PFSK-1 (cell line): ENCODE measurements around the gene GSC2.

Experiments
- FOXP2 ChIP-seq: optimal IDR thresholded peaks from 2 replicates; pipeline ENCODE3; 2011; ENCODE audit warnings: borderline replicate concordance, control low read depth, inconsistent platforms; ENCODE audit not compliant: insufficient read depth; ENCODE audit errors: extremely low read length, extremely low read depth
- POLR2AphosphoS5 ChIP-seq: IDR thresholded peaks from 2 replicates; pipeline ENCODE4 v1.6.1; 2012; ENCODE audit warnings: low read depth, mild to moderate bottlenecking, control low read depth, low read length, moderate library complexity
- SIN3A ChIP-seq: IDR thresholded peaks from 2 replicates; pipeline ENCODE4 v1.6.1; 2012; ENCODE audit warnings: mild to moderate bottlenecking, low read length, moderate library complexity, borderline replicate concordance; ENCODE audit not compliant: insufficient read depth
- TAF1 ChIP-seq: IDR thresholded peaks from 2 replicates; pipeline ENCODE4 v1.6.1; 2012; ENCODE audit warnings: low read length, control low read depth, borderline replicate concordance; ENCODE audit not compliant: insufficient read depth
- TF ChIP-seq, protein P1 (sequence below), 2 experiments: IDR thresholded peaks; 2 replicates each; pipeline versions ENCODE4 v1.6.1 to v1.8.0; 2011 to 2012; ENCODE audit warnings: low read depth in 2 of 2, low read length in 2 of 2, control low read depth in 1 of 2, inconsistent platforms in 1 of 2, mild to moderate bottlenecking in 1 of 2, moderate library complexity in 1 of 2; ENCODE audit not compliant: insufficient read depth in 1 of 2

GSC2 gene

DNA sequence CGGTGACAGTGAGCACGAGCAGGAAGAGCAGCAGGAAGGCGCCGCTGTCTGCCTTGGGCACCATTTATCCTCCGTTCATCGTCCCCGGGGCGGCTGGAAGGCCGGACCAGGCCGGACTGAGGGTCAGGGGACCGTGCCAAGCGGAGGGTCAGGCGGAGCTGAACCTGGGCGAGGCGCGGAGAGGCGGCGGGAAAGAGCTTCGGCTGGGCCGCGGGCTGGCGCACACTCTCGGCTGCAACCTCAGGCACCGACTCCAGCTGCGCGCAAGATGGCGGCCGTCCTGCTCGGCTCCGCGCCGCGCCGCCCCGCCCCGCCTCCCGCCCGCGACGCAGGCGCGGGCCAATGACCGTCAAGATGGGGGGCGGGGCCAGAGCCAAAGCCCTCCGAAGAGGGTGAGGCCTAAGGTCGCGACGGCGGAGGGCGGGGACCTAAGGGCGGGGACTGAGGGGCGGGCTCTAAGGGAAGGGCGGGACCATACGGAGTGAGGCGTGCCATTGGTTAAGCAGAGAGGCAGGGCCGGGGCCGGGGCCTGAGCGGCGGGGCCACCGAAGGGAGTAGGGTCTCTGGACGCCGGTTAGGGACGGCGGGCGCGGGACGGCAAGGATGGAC lies 27.8 kb downstream of the GSC2 start, which contains the start of gene DGCR2:
Gene DGCR2, minus strand, starts transcription at position 270 of the 609 bp plus-strand sequence. Its CDS starts 206 bp downstream, at position 64.
- TF ChIP-seq SIN3A (peak; percentile 7; the same call in 1 of the 2 replicates), TAF1 (peak; percentile 78; the same call in 1 of the 2 replicates), POLR2AphosphoS5 (peak; percentile 59; the same call in 1 of the 2 replicates), FOXP2 (no peak)
- TF ChIP-seq, protein P1, sequence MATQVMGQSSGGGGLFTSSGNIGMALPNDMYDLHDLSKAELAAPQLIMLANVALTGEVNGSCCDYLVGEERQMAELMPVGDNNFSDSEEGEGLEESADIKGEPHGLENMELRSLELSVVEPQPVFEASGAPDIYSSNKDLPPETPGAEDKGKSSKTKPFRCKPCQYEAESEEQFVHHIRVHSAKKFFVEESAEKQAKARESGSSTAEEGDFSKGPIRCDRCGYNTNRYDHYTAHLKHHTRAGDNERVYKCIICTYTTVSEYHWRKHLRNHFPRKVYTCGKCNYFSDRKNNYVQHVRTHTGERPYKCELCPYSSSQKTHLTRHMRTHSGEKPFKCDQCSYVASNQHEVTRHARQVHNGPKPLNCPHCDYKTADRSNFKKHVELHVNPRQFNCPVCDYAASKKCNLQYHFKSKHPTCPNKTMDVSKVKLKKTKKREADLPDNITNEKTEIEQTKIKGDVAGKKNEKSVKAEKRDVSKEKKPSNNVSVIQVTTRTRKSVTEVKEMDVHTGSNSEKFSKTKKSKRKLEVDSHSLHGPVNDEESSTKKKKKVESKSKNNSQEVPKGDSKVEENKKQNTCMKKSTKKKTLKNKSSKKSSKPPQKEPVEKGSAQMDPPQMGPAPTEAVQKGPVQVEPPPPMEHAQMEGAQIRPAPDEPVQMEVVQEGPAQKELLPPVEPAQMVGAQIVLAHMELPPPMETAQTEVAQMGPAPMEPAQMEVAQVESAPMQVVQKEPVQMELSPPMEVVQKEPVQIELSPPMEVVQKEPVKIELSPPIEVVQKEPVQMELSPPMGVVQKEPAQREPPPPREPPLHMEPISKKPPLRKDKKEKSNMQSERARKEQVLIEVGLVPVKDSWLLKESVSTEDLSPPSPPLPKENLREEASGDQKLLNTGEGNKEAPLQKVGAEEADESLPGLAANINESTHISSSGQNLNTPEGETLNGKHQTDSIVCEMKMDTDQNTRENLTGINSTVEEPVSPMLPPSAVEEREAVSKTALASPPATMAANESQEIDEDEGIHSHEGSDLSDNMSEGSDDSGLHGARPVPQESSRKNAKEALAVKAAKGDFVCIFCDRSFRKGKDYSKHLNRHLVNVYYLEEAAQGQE (IDR thresholded peaks at IDR 0.05; ENCODE audit: insufficient read depth in 1 of 2, low read depth in 2 of 2, low read length in 2 of 2) = no peak

DNA sequence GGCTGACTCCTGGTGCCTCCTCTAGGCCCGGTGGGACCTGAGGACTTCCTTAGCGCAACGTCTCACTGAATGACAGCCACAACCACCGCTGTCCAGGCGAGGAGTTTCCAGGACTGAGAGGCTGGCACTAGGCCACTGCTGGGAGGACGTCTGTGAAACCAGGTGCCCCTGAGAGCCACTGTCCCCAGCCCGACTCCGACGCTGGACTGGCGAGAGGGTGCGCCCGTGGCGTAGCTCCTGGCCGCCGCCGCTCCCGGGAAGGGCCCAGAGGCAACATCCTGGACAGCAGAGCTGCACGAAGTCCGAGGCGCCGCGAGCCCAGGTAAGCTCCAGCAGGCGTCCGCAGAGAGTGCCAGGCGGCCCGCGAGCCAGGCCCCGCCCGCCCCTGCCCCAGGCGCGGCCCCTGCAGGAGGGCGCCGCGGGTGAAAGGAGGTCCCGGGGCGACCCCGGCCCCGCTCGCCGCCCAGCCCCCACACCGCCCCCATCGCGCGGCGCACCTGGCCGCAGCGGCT lies 28.4 kb downstream of the GSC2 start:
- TF ChIP-seq, protein P1 (IDR thresholded peaks at IDR 0.05; ENCODE audit: insufficient read depth in 1 of 2, low read depth in 2 of 2, low read length in 2 of 2) = no peak
- TF ChIP-seq SIN3A = peak; percentile 17; the same call in 1 of the 2 replicates

DNA sequence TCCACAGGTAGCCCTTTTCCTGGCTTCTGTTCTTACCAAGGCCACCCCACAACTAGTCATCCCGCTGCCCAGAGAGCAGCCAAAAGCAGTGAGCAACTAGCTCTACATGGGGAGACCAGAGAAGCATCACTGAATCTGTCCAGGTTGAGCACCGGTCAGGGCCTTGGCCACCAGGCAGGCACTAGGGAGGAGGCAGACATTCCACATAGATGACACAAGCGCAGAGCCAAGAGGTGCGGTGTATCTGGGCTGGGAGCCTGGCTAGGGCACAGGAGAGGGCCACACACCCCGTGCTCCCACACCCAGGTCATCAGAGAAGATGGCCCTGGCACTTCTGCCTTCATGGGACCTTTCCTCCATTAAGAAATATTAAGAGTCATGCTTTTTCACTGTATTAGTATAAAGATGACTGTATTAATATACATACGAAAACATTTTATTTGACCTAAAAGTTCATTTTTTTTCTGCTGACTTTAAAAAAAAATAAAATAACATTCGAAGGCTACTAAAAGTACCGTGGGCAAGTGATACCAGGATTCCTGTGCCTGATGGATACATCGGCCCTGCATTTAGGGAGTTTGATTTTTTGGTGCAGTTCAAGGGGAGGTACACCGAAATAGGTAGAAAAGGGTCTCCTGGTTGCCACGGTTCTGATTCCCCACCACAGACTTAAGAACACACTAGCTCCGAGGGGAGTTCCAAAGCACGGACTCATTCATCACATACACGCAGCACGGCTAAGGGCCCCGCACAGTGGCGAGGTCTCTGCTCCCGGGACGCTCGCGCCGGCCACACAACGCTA lies 29.1 kb downstream of the GSC2 start:
- TF ChIP-seq SIN3A (no peak), POLR2AphosphoS5 (no peak), TAF1 (no peak), FOXP2 (no peak)
- TF ChIP-seq, protein P1 (IDR thresholded peaks at IDR 0.05; ENCODE audit: insufficient read depth in 1 of 2, low read depth in 2 of 2, low read length in 2 of 2) = no peak

DNA sequence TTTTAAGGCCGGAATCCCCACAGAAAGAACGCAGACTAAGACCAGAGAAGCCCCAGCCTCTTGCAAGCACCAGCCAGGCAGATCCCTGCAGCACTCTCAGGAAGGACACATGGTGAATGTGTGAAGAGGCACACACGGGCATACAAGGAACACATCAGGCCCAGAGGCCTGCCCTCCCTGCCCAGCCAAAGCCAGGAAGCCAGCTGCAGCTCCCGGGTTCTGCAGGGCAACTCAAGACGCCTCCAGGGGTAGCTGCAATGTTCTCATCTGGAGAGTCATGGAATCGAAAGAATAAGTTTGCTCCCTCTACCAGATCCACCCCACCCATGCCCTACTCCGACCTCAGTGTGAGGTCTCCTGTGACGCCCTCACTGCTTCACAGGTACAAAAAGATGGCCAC lies 30.1 kb downstream of the GSC2 start:
- no peak for TF ChIP-seq TAF1
- TF ChIP-seq, protein P1 (IDR thresholded peaks at IDR 0.05; ENCODE audit: insufficient read depth in 1 of 2, low read depth in 2 of 2, low read length in 2 of 2) = no peak
- no peak for TF ChIP-seq POLR2AphosphoS5
- no peak for TF ChIP-seq SIN3A
- TF ChIP-seq FOXP2 = no peak
